ENCODE data around the gene MVK. TPM values are rescaled to one million over a fixed set of nuclear protein-coding genes. Genes with fewer than 3 reads are reported as not detected.

The MVK gene
- polyA plus RNA-seq, 3 donors = 1.1 to 3.8 (median 1.6) TPM

- H3K4me1 ChIP-seq (ENCODE audit: control insufficient read depth in 1 of 2, insufficient read depth in 2 of 2, low read length in 2 of 2) = no peaks in the 10 kb centered on the region
- TF ChIP-seq CTCF (IDR thresholded peaks at IDR 0.05) = no peak
- Mint-ChIP-seq H3K27me3 (ENCODE audit: low read depth in 3 of 3) (peaks cover 32 to 44% (median 38%) of the 10 kb centered on the region in 3 donors), H3K4me3 (no peak overlapping the region), H3K4me1 (no peaks in the 10 kb centered on the region), H3K9me3 (no peaks in the 10 kb centered on the region), H3K36me3 (no peaks in the 10 kb centered on the region), H3K27ac (no peak overlapping the region)
- H3K27me3 ChIP-seq (ENCODE audit: control insufficient read depth in 2 of 2, insufficient read depth in 2 of 2, low read length in 2 of 2) = peaks cover 3 to 19% of the 10 kb centered on the region in 2 donors
- H3K79me2 ChIP-seq (ENCODE audit: insufficient read depth, low read length) = no peaks in the 10 kb centered on the region
- H3K9ac ChIP-seq (ENCODE audit: insufficient read depth, low read length, poor library complexity, severe bottlenecking) = no peak overlapping the region
- no peaks in the 10 kb centered on the region for H4K20me1 ChIP-seq (ENCODE audit: insufficient read depth, low read length)
- no peak for DNase-seq
- no peak overlapping the region for H3K4me2 ChIP-seq (replicated peaks; ENCODE audit: extremely low read depth, low read length, poor library complexity, severe bottlenecking)
- H3K9me3 ChIP-seq (replicated peaks in 1 of 2; ENCODE audit: control insufficient read depth in 1 of 2, insufficient read depth in 1 of 2, low read length in 2 of 2) = no peaks in the 10 kb centered on the region
- WGBS (ENCODE audit: insufficient coverage) = 94% methylated on average over 8 of the region's 8 CpGs
- no peak overlapping the region for H3K27ac ChIP-seq (ENCODE audit: low read depth in 1 of 2, low read length in 2 of 2)
- no peaks in the 10 kb centered on the region for H3K36me3 ChIP-seq (replicated peaks in 1 of 2; ENCODE audit: control insufficient read depth in 1 of 2, insufficient read depth in 2 of 2, low read length in 2 of 2)
- H2AFZ ChIP-seq (ENCODE audit: insufficient read depth, low read depth, low read length, poor library complexity, severe bottlenecking) = no peak overlapping the region
- no peak overlapping the region for H3K4me3 ChIP-seq (replicated peaks in 1 of 3; ENCODE audit: low read depth in 2 of 3, low read length in 3 of 3)
- intact Hi-C loops (cut with micrococcal nuclease) = no loop called here
These were observed 45.5 kb downstream of the MVK start for GRCh38 chr12:109619002-109619604.

GRCh38 chr12:109621211-109621694 lies 47.7 kb downstream of the MVK start:
- no CpG with 5 or more reads among the region's 1 CpG for WGBS (ENCODE audit: insufficient coverage)
- Histone ChIP-seq H3K9me3 (replicated peaks in 1 of 2; ENCODE audit: control insufficient read depth in 1 of 2, insufficient read depth in 1 of 2, low read length in 2 of 2) (no peaks in the 10 kb centered on the region), H3K4me1 (ENCODE audit: control insufficient read depth in 1 of 2, insufficient read depth in 2 of 2, low read length in 2 of 2) (no peaks in the 10 kb centered on the region), H4K20me1 (ENCODE audit: insufficient read depth, low read length) (no peaks in the 10 kb centered on the region), H3K9ac (ENCODE audit: insufficient read depth, low read length, poor library complexity, severe bottlenecking) (no peak overlapping the region), H3K27ac (ENCODE audit: low read depth in 1 of 2, low read length in 2 of 2) (no peak overlapping the region), H3K79me2 (ENCODE audit: insufficient read depth, low read length) (no peaks in the 10 kb centered on the region), H3K4me2 (replicated peaks; ENCODE audit: extremely low read depth, low read length, poor library complexity, severe bottlenecking) (no peak overlapping the region), H3K4me3 (replicated peaks in 1 of 3; ENCODE audit: low read depth in 2 of 3, low read length in 3 of 3) (no peak overlapping the region), H3K27me3 (ENCODE audit: control insufficient read depth in 2 of 2, insufficient read depth in 2 of 2, low read length in 2 of 2) (peaks cover 3 to 19% of the 10 kb centered on the region in 2 donors), H2AFZ (ENCODE audit: insufficient read depth, low read depth, low read length, poor library complexity, severe bottlenecking) (no peak overlapping the region), H3K36me3 (replicated peaks in 1 of 2; ENCODE audit: control insufficient read depth in 1 of 2, insufficient read depth in 2 of 2, low read length in 2 of 2) (no peaks in the 10 kb centered on the region)
- no peak for DNase-seq
- intact Hi-C loops (cut with micrococcal nuclease) = no loop called here
- Mint-ChIP-seq H3K27me3 (ENCODE audit: low read depth in 3 of 3) (peaks cover 26 to 36% (median 35%) of the 10 kb centered on the region in 3 donors), H3K4me1 (no peaks in the 10 kb centered on the region), H3K9me3 (no peaks in the 10 kb centered on the region), H3K36me3 (no peaks in the 10 kb centered on the region), H3K4me3 (peak overlapping the region in 1 of 2 donors; percentile 35), H3K27ac (no peak overlapping the region)
- no peak for TF ChIP-seq CTCF (IDR thresholded peaks at IDR 0.05)

Measured in CD14-positive monocyte (primary cell).